Frontal cortex (tissue), 4 donors: ENCODE data around the gene ARL16. TPM values are rescaled to one million over a fixed set of nuclear protein-coding genes. Genes with fewer than 3 reads are reported as not detected.

Source experiments
- DNase-seq, 2 donors: peaks; one replicate each; pipeline ENCODE4 v3.0.0; 2012; ENCODE audit warnings: low spot score in 2 of 2
- FAIRE-seq: peaks from 2 replicates; lab custom pipeline; 2012; peaks lifted over from hg19 to GRCh38; lab: Jason Lieb, UNC
- total RNA-seq: library from RNA; depleted of rRNA; stranded (reverse); fragments of >200 nt; gene quantifications from one replicate; pipeline ENCODE4 v1.2.3, GENCODE V29; 2014
- donor health status: control.
- donor health status: control.
- donor health status: control.

ARL16 gene
- total RNA-seq, 1 donor from 2014 or later, result 40.4 TPM

GRCh38 chr17:81713556-81714411 lies 30.2 kb upstream of the ARL16 start:
- DNase-seq (no peak), FAIRE-seq (no peak)

DNA sequence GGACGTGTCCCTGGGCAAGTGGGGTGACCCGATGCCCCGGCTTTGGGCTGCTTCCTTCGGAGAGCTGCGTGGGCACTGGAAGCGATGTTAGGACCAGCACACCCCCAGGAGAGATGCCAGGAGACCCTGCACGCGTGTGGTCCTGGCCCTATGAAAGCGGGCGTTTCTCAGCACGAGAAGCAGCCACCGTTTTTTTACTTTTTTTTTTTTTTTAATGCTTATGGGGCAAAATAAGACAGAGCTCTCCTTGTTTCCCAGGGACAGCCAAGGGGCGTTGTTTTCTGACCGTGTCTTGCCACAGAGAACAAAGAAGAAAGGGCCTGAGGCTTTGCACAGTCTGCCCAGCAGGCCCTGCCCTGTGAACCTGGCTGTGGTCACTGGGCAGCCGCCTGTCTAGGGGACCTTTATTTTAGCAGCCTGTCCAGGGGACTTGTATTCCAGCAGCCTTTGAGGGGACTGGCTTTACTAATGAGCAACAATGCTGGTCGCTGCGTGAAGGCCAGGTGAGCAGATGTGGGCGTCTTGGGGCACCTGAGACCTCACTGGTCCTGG lies 29.5 kb upstream of the ARL16 start:
- FAIRE-seq, result no peak
- DNase-seq, result no peak

- DNase-seq (peak in 1 of 2 donors; percentile 64), FAIRE-seq (no peak)
Measured at GRCh38 chr17:81712468-81713003, 28.9 kb upstream of the ARL16 start.

GRCh38 chr17:81711814-81712467 lies 28.3 kb upstream of the ARL16 start, which contains the start of gene SLC25A10:
TSS of gene SLC25A10 (plus strand) at chr17:81712284. CDS start at chr17:81712427, 143 bp downstream.
- FAIRE-seq, result no peak
- peak; percentile 94 to 95 for DNase-seq

GRCh38 chr17:81710514-81711308 lies 27.1 kb upstream of the ARL16 start:
- DNase-seq, result no peak
- FAIRE-seq, result no peak

- DNase-seq (no peak), FAIRE-seq (no peak)
Measured at GRCh38 chr17:81708739-81709185, 25.2 kb upstream of the ARL16 start.

- no peak for DNase-seq
- no peak for FAIRE-seq
Measured at GRCh38 chr17:81707725-81708646, 24.4 kb upstream of the ARL16 start.

DNA sequence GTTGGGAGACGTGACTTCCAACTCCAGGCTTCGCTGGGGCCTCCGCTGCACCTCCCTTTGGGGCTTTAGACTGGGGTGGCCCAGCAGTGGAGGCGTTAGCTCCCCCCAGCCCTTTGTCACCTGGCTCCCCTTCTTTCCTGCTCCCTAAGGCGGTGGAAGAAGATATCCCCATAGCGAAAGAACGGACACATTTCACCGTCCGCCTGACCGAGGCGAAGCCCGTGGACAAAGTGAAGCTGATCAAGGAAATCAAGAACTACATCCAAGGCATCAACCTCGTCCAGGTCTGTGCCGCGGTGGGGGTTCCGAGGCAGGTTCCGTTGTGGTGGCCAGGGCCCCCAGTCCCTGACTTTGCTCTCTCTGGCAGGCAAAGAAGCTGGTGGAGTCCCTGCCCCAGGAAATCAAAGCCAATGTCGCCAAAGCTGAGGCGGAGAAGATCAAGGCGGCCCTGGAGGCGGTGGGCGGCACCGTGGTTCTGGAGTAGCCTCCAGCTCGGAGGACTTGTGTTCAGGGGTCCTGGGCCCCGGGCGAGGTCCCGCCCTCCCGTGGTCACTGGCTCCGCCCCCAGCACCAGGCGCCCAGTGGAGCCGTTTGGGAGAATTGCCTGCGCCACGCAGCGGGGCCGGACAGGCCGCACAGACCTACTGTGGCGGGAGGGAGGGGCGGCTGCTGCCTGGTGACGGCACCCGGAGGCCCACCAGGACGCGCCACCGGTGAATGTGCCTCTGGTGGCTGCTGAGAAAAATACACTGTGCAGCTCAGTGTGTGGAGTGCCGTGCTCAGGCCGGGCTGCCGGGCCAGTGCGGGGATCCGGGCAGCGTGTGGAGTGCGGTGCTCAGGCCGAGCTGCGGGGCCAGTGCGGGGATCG lies 23.4 kb upstream of the ARL16 start:
- DNase-seq, result no peak
- no peak for FAIRE-seq

DNA sequence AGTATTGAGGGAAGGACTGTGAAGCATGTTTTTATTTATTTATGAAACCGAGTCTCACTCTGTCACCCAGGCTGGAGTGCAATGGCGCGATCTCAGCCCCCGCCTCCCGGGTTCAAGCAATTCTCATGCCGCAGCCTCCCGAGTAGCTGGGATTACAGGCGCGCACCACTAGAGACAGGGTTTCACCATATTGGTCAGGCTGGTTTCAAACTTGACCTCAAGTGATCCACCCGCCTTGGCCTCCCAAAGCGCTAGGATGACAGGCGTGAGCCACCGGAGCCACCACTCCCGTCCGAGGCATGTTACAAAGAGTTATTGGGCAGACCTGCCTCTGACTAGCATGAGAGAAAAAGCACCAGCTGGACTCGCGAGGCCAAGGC lies 22.6 kb upstream of the ARL16 start:
- no peak for FAIRE-seq
- no peak for DNase-seq

- FAIRE-seq, result no peak
- DNase-seq, result no peak
Measured at GRCh38 chr17:81705518-81706231, 22.1 kb upstream of the ARL16 start.

- no peak for DNase-seq
- FAIRE-seq, result no peak
Measured at GRCh38 chr17:81703747-81704654, 20.4 kb upstream of the ARL16 start.

DNA sequence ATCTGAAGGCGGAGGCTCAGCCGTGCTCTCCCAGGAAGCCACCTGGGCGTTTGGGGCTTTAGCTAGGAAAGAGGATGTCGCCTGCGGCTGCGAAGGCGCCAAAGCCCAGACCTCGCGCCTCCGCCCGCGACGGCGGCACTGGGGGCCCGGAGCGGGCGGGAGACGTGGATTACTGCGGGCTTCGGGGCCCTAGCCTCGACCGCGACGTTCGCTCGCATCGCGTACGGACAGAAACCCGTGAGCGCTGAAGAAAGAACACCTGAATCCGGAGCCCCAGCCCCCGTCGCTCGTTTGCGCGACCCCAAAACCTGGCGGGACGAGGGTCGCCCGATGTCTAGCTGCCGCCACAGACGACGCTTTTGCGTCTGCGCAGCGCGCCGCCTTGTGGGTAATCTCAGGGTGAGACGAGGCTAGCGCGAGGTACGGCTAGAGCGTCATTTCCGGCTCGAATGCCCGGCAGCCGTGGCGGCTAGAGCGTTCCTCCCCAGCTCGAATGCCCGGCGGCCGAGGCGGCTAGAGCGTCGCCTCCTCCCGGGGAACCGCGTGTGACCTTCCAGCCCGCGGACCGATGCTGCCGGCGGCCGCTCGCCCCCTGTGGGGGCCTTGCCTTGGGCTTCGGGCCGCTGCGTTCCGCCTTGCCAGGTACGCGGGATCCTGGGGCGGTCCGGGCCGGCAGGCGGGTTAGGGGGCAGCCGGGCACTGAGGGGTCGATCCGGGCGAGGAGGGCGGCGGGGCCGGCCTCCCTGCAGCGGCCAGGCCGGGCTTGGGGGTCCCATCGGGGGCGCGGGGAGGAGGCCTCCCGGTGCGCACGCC lies 19.5 kb upstream of the ARL16 start, which contains the start of gene MRPL12:
TSS of gene MRPL12 (plus strand) at position 434 of the 813 bp plus-strand sequence. CDS start at position 569, 135 bp downstream.
- DNase-seq (peak; percentile 100), FAIRE-seq (no peak)

- no peak for DNase-seq
- FAIRE-seq, result no peak
Measured at GRCh38 chr17:81701288-81702071, 17.9 kb upstream of the ARL16 start.
